HepG2 (cell line): ENCODE data around the gene TMEM253. TPM values are rescaled to one million over a fixed set of nuclear protein-coding genes. Genes with fewer than 3 reads are reported as not detected.

ENCODE experiments used
- DPF2 ChIP-seq: sonication (generic); formaldehyde crosslinking; IDR thresholded peaks from 2 replicates; pipeline ENCODE4 v1.4.0; 2020; ENCODE audit warnings: mild to moderate bottlenecking, low read depth, missing genetic modification reagents, borderline replicate concordance
- ELK4 ChIP-seq: sonication (generic); formaldehyde crosslinking; IDR thresholded peaks from 2 replicates; pipeline ENCODE4 v1.9.0; 2021; ENCODE audit warnings: missing genetic modification reagents, borderline replicate concordance
- FOXA3 ChIP-seq: IDR thresholded peaks from 2 replicates; pipeline ENCODE4 v1.6.1; 2016; ENCODE audit warnings: missing genetic modification reagents, missing compliant biosample characterization
- GPN1 ChIP-seq: sonication (generic); formaldehyde crosslinking; IDR thresholded peaks from 2 replicates; pipeline ENCODE4 v1.5.1; 2020; ENCODE audit warnings: missing genetic modification reagents, borderline replicate concordance
- HBP1 ChIP-seq: IDR thresholded peaks from 2 replicates; pipeline ENCODE4 v1.6.1; 2016; ENCODE audit warnings: low read depth, control low read depth
- IKZF4 ChIP-seq: sonication (generic); formaldehyde crosslinking; IDR thresholded peaks from 2 replicates; pipeline ENCODE4 v1.5.1; 2020; ENCODE audit warnings: borderline replicate concordance, mild to moderate bottlenecking, low read depth, missing genetic modification reagents; ENCODE audit errors: not compliant biosample characterization
- KDM2A ChIP-seq: sonication (generic); formaldehyde crosslinking; IDR thresholded peaks from 2 replicates; pipeline ENCODE4 v1.4.0; 2020; ENCODE audit warnings: low read depth, missing genetic modification reagents, borderline replicate concordance
- MIER2 ChIP-seq: IDR thresholded peaks from 2 replicates; pipeline ENCODE4 v1.6.1; 2016; ENCODE audit warnings: missing biosample characterization, missing genetic modification reagents
- MIER3 ChIP-seq: IDR thresholded peaks from 2 replicates; pipeline ENCODE4 v1.6.1; 2016; ENCODE audit warnings: missing compliant biosample characterization, borderline replicate concordance
- NFRKB ChIP-seq: fragments of 450-650 bp; IDR thresholded peaks from 2 replicates; pipeline ENCODE4 v1.6.1; 2017
- PHF20 ChIP-seq: sonication (generic); formaldehyde crosslinking; IDR thresholded peaks from 2 replicates; pipeline ENCODE4 v1.5.0; 2020; ENCODE audit warnings: mild to moderate bottlenecking, missing genetic modification reagents
- PITX1 ChIP-seq: sonication (generic); formaldehyde crosslinking; IDR thresholded peaks from 2 replicates; pipeline ENCODE4 v1.5.1; 2020; ENCODE audit warnings: mild to moderate bottlenecking, missing genetic modification reagents
- RFXANK ChIP-seq: IDR thresholded peaks from 2 replicates; pipeline ENCODE4 v1.6.1; 2016
- RNF219 ChIP-seq: sonication (generic); formaldehyde crosslinking; IDR thresholded peaks from 2 replicates; pipeline ENCODE4 v1.5.0; 2020; ENCODE audit warnings: mild to moderate bottlenecking, missing genetic modification reagents
- TGIF2 ChIP-seq: IDR thresholded peaks from 2 replicates; pipeline ENCODE4 v1.6.1; 2016; ENCODE audit warnings: control low read depth, missing compliant biosample characterization
- TIGD3 ChIP-seq: sonication (generic); formaldehyde crosslinking; IDR thresholded peaks from 2 replicates; pipeline ENCODE4 v1.5.1; 2020; ENCODE audit warnings: mild to moderate bottlenecking, missing genetic modification reagents, borderline replicate concordance
- TRIM22 ChIP-seq: fragments of 450-650 bp; IDR thresholded peaks from 2 replicates; pipeline ENCODE4 v1.6.1; 2017
- ZFAT ChIP-seq: sonication (generic); formaldehyde crosslinking; conservative IDR thresholded peaks from 2 replicates; pipeline ENCODE4 v1.8.1; 2023; ENCODE audit warnings: missing genetic modification reagents, inconsistent platforms
- ZNF335 ChIP-seq: sonication (generic); formaldehyde crosslinking; IDR thresholded peaks from 2 replicates; pipeline ENCODE4 v1.4.0; 2020; ENCODE audit warnings: missing genetic modification reagents
- polyA plus RNA-seq, 8 experiments: library from polyadenylated mRNA; depleted of rRNA in 3 of 8; stranded (reverse) in 7 of 8; unstranded in 1 of 8; fragments of >200 nt; fragmentation: Illumina TruSeq in 4 of 8; extraction: Trizol in 4 of 8; gene quantifications; 2 replicates each; pipeline versions ENCODE4 v1.2.1 to v1.2.3, GENCODE V29; 2011 to 2016; ENCODE audit warnings: low read depth in 4 of 8, missing spikeins in 1 of 8, mixed read lengths in 1 of 8; ENCODE audit not compliant: insufficient read depth in 1 of 8
- total RNA-seq, 5 experiments: library from RNA; depleted of rRNA; stranded (reverse); fragments of >200 nt; fragmentation: Illumina TruSeq; extraction: Trizol; gene quantifications; 2 replicates each; pipeline ENCODE4 v1.2.3, GENCODE V29; 2016; ENCODE audit warnings: low read depth in 1 of 5

The TMEM253 gene
- total and polyA plus RNA-seq, 2 of the 13 experiments (the other 11 are each of a cell fraction or from before 2014, with no cell fraction given) = 0.29 to 0.45 TPM

GRCh38 chr14:21096978-21097635 is 3.8 kb upstream of the TMEM253 start (continued):
- TF ChIP-seq TRIM22 = no peak
- no peak for TF ChIP-seq PITX1
- no peak for TF ChIP-seq TGIF2 (CRISPR knock-in tag)
- TF ChIP-seq RNF219 (CRISPR knock-in tag) = no peak
- no peak for TF ChIP-seq MIER3
- TF ChIP-seq KDM2A (CRISPR knock-in tag) = no peak
- TF ChIP-seq NFRKB = no peak
- no peak for TF ChIP-seq RFXANK (CRISPR knock-in tag)
- TF ChIP-seq MIER2 (CRISPR knock-in tag) = no peak
- TF ChIP-seq GPN1 (CRISPR knock-in tag) = no peak
- no peak for TF ChIP-seq DPF2 (CRISPR knock-in tag)
- TF ChIP-seq HBP1 (CRISPR knock-in tag) = no peak
- no peak for TF ChIP-seq IKZF4 (CRISPR knock-in tag)
- TF ChIP-seq FOXA3 (CRISPR knock-in tag) = no peak
- no peak for TF ChIP-seq TIGD3 (CRISPR knock-in tag)
- TF ChIP-seq ELK4 (CRISPR knock-in tag) = no peak
- TF ChIP-seq ZNF335 = no peak
- TF ChIP-seq PHF20 (CRISPR knock-in tag) = no peak
- TF ChIP-seq ZFAT (CRISPR knock-in tag) = no peak
